ENCODE measurements around the gene FN3K.

FN3K gene

GRCh38 chr17:82797061-82797460 is 61.6 kb downstream of the FN3K start:
- DNase-seq: no peak

- DNase-seq: no peak
Observed at GRCh38 chr17:82798752-82799151, 63.3 kb downstream of the FN3K start.

DNA sequence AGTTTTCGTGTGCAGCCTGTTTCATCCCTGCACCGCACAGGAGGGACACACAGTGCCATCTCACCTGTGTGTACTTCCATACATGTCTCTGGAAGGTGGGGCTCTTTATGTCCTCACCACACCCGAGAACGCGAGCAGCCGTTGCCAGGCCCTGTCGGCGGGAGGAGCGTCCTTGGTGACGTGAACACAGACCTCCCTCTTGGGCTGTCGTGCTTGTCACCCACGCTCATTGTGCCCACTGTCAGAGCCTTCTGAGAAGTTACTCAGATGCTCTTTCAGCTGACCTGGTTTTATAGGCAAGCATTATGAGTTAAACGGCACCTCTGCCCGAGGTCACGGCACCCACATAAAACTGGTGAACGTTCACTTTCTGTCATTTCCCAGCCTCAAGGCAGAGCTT is 64.2 kb downstream of the FN3K start:
- DNase-seq: no peak

All from right forelimb (tissue), 1 donor.